ENCODE results near the gene DFFB.

DFFB gene

DNA sequence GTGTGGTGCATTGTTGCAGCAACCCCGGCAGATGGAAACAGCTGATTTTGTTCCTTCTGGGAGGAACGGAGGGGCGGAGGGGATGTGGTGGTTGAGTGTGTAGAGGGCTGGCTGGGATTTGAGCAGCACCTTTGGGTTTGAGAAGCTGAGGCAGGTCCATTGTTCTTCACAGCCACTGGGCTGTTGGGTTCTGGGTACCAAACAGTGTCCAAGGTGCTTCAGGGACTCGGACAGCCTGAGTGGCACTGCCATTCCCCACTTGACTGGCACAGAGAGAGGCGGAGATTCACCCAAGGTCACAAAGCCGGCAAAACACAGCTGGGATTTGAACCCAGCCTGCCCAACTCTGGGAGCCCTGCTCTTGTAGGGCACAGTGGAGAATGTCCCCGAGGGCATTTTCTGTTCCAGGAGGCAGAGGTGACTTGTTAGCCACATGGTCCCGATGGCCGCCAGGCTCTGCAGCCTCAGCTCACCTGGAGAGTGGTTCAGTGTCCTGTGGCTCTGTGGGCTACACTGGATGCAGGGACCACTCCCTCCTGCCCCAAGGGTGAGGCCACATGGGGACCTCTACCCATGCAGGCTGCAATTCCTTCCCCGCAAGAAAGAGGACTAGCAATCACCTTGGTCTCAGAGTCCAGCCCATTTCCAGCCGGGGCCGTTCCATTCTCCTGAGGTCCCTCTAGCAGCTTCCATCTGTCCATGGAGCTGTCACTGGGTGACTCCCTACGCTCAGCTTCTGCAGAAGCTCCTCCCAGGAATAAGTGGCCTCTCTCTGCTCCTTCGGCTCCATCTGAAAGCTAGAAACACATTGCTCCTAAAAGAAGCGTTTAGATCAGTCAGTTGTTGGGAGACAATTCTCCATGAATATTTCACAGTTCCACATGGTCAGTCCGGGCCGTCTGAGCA, 74.0 kb downstream of the DFFB start:
- no peak for DNase-seq

DNA sequence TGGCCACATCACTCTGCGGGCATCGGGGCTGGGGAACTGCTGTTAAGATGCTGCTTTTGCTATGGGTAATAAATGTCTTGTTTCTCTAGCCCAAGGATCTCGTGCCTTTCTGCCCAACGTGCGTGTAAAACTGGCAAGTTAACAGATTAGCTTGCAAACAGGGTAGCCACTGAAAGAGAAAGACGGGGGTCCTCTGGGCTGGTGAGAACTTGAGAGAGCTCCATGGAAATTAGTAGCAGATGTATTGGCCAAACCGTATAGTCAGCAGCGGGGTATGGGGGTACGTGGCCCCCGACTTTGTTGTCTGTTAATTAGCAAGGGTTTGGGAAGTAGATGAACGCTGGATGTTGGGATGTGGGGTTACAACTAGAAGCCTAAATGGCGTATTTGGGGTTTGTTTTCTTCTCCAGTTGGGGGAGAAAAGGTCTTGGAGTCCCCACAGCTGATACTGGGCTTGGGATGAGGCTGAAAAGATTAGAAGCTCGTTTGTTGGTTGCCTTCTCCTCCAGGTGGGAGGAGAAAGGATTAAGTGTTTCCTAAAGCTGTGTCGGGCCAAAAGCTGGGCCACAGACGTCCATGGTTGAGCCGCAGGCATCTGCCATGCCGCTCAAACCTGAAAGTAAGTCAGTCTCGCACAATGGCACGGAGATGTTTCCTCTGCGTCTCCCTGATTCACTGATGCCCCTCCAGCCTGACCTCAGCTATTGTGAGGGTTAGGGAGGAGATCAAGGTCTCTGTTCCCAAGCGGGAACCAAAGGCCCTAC, 75.1 kb downstream of the DFFB start:
- no peak for DNase-seq

All from Kasumi-1 (cell line).